A549 (cell line): ENCODE results near the gene TUT1. TPM values are rescaled to one million over a fixed set of nuclear protein-coding genes. Genes with fewer than 3 reads are reported as not detected.

Experiments
- ATAC-seq, 2 experiments: fragments of 200-7000 bp in 1 of 2; fragments of >200 bp in 1 of 2; cut with Nextera tagmentation in 1 of 2; cut with Tn5 transposase in 1 of 2; 3 replicates each; pipeline versions ENCODE4 v1.8.0 to v1.9.1; 2018 to 2020; ENCODE audit warnings: mild to moderate bottlenecking in 1 of 2, moderate library complexity in 1 of 2
- CTCF ChIA-PET: fragments of 300-600 bp; sonication (Branson Sonifier 250); formaldehyde crosslinking; extraction: SDS; loops from one replicate; lab custom pipeline; 2021; ENCODE audit warnings: antibody characterized with exemption, inconsistent platforms; lab: Yijun Ruan, JAX
- POLR2A ChIA-PET: fragments of 350-600 bp; formaldehyde crosslinking; extraction: SDS; loops from one replicate; lab custom pipeline; 2021; ENCODE audit warnings: antibody characterized with exemption, inconsistent platforms; lab: Yijun Ruan, JAX
- DNase-seq, 2 experiments: peaks; one replicate each; pipeline versions ENCODE4 v3.0.0 to v3.0.0-alpha.2; 2011 to 2016; ENCODE audit warnings: low read depth in 1 of 2, low spot score in 1 of 2
- FAIRE-seq: peaks from 2 replicates; lab custom pipeline; 2011; peaks lifted over from hg19 to GRCh38; lab: Jason Lieb, UNC
- H3K27ac ChIP-seq, 2 experiments: fragments of >200 bp; sonication (Bioruptor Twin); formaldehyde crosslinking; 3 replicates each; pipeline ENCODE4 v1.5.1; 2016 to 2017
- H3K4me1 ChIP-seq: fragments of >200 bp; sonication (Bioruptor Twin); formaldehyde crosslinking; 3 replicates; pipeline ENCODE4 v1.6.1; 2016
- H3K4me2 ChIP-seq: fragments of >200 bp; sonication (Bioruptor Twin); formaldehyde crosslinking; 3 replicates; pipeline ENCODE4 v1.6.1; 2016
- H3K4me3 ChIP-seq: fragments of >200 bp; sonication (Bioruptor Twin); formaldehyde crosslinking; 3 replicates; pipeline ENCODE4 v1.5.1; 2016
- H3K9me3 ChIP-seq: fragments of >200 bp; sonication (Bioruptor Twin); formaldehyde crosslinking; 3 replicates; pipeline ENCODE4 v1.6.1; 2016
- CBX2 ChIP-seq: fragments of 200-600 bp; sonication (generic); IDR thresholded peaks from 2 replicates; pipeline ENCODE4 v1.6.1; 2016; ENCODE audit warnings: low read depth, mild to moderate bottlenecking, borderline replicate concordance
- CHD2 ChIP-seq: fragments of 150-350 bp; IDR thresholded peaks from 2 replicates; pipeline ENCODE4 v1.6.1; 2014; ENCODE audit warnings: low read length; ENCODE audit not compliant: partially characterized antibody
- EHF ChIP-seq: fragments of 250-450 bp; sonication (Bioruptor Pico); IDR thresholded peaks from 2 replicates; pipeline ENCODE4 v1.5.0; 2020; ENCODE audit warnings: mild to moderate bottlenecking
- HES2 ChIP-seq: fragments of >200 bp; sonication (Bioruptor Twin); formaldehyde crosslinking; IDR thresholded peaks from 2 replicates; pipeline ENCODE4 v1.6.1; 2016
- HOXB13 ChIP-seq: fragments of 250-450 bp; sonication (Bioruptor Pico); IDR thresholded peaks from 2 replicates; pipeline ENCODE4 v1.5.0; 2020; ENCODE audit warnings: low read depth, mild to moderate bottlenecking, moderate library complexity
- MAFK ChIP-seq: fragments of 450-650 bp; IDR thresholded peaks from 2 replicates; pipeline ENCODE4 v1.6.1; 2014; ENCODE audit not compliant: partially characterized antibody
- MAX ChIP-seq: IDR thresholded peaks from 2 replicates; pipeline ENCODE4 v1.6.1; 2012
- PBX3 ChIP-seq: IDR thresholded peaks from 2 replicates; pipeline ENCODE4 v1.6.1; 2012
- POLR2AphosphoS2 ChIP-seq: conservative IDR thresholded peaks from 2 replicates; pipeline ENCODE4 v1.6.1; 2012; ENCODE audit warnings: low read length, improper control_type of control experiment, inconsistent platforms
- RAD21 ChIP-seq, 2 experiments: fragments of >200 bp in 1 of 2; sonication (Bioruptor Twin) in 1 of 2; formaldehyde crosslinking in 1 of 2; IDR thresholded peaks in 1 of 2; conservative IDR thresholded peaks in 1 of 2; 2 replicates in 1 of 2; 3 replicates in 1 of 2; pipeline ENCODE4 v1.6.1; 2012 to 2018; ENCODE audit warnings: inconsistent platforms in 1 of 2
- RARB ChIP-seq: fragments of 250-450 bp; sonication (Bioruptor Pico); IDR thresholded peaks from 2 replicates; pipeline ENCODE4 v1.8.0; 2021; ENCODE audit warnings: mild to moderate bottlenecking, moderate library complexity
- REST ChIP-seq: fragments of 200-600 bp; sonication (generic); IDR thresholded peaks from 2 replicates; pipeline ENCODE4 v1.6.1; 2016; ENCODE audit warnings: antibody characterized with exemption, mild to moderate bottlenecking, moderate library complexity
- ZNF302 ChIP-seq: fragments of 250-450 bp; sonication (Bioruptor Pico); IDR thresholded peaks from 2 replicates; pipeline ENCODE4 v1.9.0; 2021; ENCODE audit warnings: inconsistent platforms, mild to moderate bottlenecking, moderate library complexity
- WGBS: methylation state at CpG from one replicate; pipeline ENCODE4 v1.1.6; 2017; ENCODE audit errors: missing lambda C conversion rate; 5-methylcytosine and 5-hydroxymethylcytosine counted together
- polyA plus RNA-seq, 4 experiments: library from polyadenylated mRNA; depleted of rRNA in 3 of 4; stranded (reverse); fragments of >200 nt; fragmentation: RNase III in 1 of 4; extraction: RNeasy Plus Mini Kit Qiagen cat#74134 plus additional on column Dnase treatment in 1 of 4; gene quantifications; 2 replicates in 3 of 4; 3 replicates in 1 of 4; pipeline ENCODE4 v1.2.3, GENCODE V29; 2011 to 2017

Gene TUT1
- polyA plus RNA-seq, 2 of the 4 experiments (the other 2 are of a cell fraction), result 11.1 to 15.5 TPM

- TF ChIP-seq HOXB13 (no peak), CHD2 (no peak), RARB (CRISPR knock-in tag) (no peak), ZNF302 (CRISPR knock-in tag) (no peak), EHF (no peak), RAD21 (conservative IDR thresholded peaks at IDR 0.05 in 1 of 2, IDR thresholded peaks at IDR 0.05 in 1 of 2) (peak in 1 of 2 experiments; percentile 59; a peak in 3 of 5 replicates), CBX2 (no peak), POLR2AphosphoS2 (no peak), PBX3 (no peak), MAFK (peak; percentile 79)
- TF ChIP-seq, all 56 proteins: peak for 6
These were observed 21.3 kb upstream of the TUT1 start, which contains the start of the genes EML3 and ROM1 (continued) for GRCh38 chr11:62612366-62613290.

- Histone ChIP-seq H3K4me1 (peaks cover 29% of the 10 kb centered on the region), H3K27ac (peak overlapping the region; percentile 80 to 98), H3K9me3 (no peaks in the 10 kb centered on the region), H3K4me3 (peak overlapping the region; percentile 61), H3K4me2 (peak overlapping the region; percentile 81)
- 3% methylated on average over 33 of the region's 34 CpGs for WGBS
- no peak for TF ChIP-seq HES2
- 0 out of 2 replicates have a peak, but pooled peaks have one; percentile 7 for TF ChIP-seq MAX
- peak; percentile 32; the same call in 1 of the 2 replicates for TF ChIP-seq REST
- ChIA-PET POLR2A (interaction anchor here (1.1 to 3.7 kb wide), 6 partner anchors 10 to 56 kb away, joined by 3 to 27 read pairs (median 5); partner anchors contain the start of genes B3GAT3, C11orf98, CSKMT and MTA2), CTCF (interaction anchor here (0.7 to 4.1 kb wide), 37 partner anchors 8 to 223 kb away, joined by 3 to 48 read pairs (median 5); partner anchors contain the start of genes B3GAT3, GANAB, LBHD1 and MTA2)
- peak; percentile 36 to 48 for DNase-seq
- peak; percentile 26 to 41 for ATAC-seq
- no peak for FAIRE-seq
These were observed 20.5 kb upstream of the TUT1 start for GRCh38 chr11:62611705-62612365.
